Measurements from ENCODE around the gene GSS. TPM values are rescaled to one million over a fixed set of nuclear protein-coding genes. Genes with fewer than 3 reads are reported as not detected.
A peak's percentile ranks its signal among the peaks of the same experiment; 100 is the strongest.

Gene GSS
- total and polyA plus RNA-seq, 11 donors: 17.8 to 38.7 (median 27.6) TPM

GRCh38 chr20:34983995-34984735, 28.6 kb upstream of the GSS start:
- intact Hi-C loops (cut with DNase I): no loop called here
- Histone ChIP-seq H3K27me3 (no peaks in the 10 kb centered on the region), H3K27ac (peak overlapping the region in 9 of 12 donors; percentile 42 to 99 (median 79)), H3K4me1 (peaks cover 3 to 83% (median 47%) of the 10 kb centered on the region in 12 donors), H3K4me3 (no peak overlapping the region), H3K36me3 (peaks cover 0 to 34% (median 3%) of the 10 kb centered on the region in 9 donors), H3K9me3 (no peaks in the 10 kb centered on the region)
- no peak for ATAC-seq
- TF ChIP-seq CTCF (IDR thresholded peaks at IDR 0.05) (no peak), POLR2A (IDR thresholded peaks at IDR 0.05) (no peak)
- 26 to 39% (median 32%) methylated on average over 8 to 14 of the region's 14 CpGs for WGBS, 4 donors
- peak in 2 of 5 donors; percentile 15 to 28 for DNase-seq

GRCh38 chr20:34983089-34983820, 27.6 kb upstream of the GSS start:
- TF ChIP-seq POLR2A (IDR thresholded peaks at IDR 0.05) (no peak), CTCF (IDR thresholded peaks at IDR 0.05) (no peak)
- no peak for ATAC-seq
- peak overlapping the region in 2 of 12 donors; percentile 0 to 62 for H3K4me3 ChIP-seq
- no peaks in the 10 kb centered on the region for H3K9me3 ChIP-seq
- intact Hi-C loops (cut with DNase I): no loop called here
- 18 to 30% (median 23%) methylated on average over 5 of the region's 5 CpGs for WGBS, 4 donors
- peaks cover 0 to 27% (median 0%) of the 10 kb centered on the region in 9 donors for H3K36me3 ChIP-seq
- no peaks in the 10 kb centered on the region for H3K27me3 ChIP-seq
- H3K27ac ChIP-seq: peak overlapping the region in 10 of 12 donors; percentile 42 to 99 (median 77)
- peaks cover 3 to 75% (median 44%) of the 10 kb centered on the region in 12 donors for H3K4me1 ChIP-seq
- DNase-seq: peak in 1 of 5 donors; percentile 10

- Histone ChIP-seq H3K4me3 (peak overlapping the region in 5 of 12 donors; percentile 0 to 62 (median 13)), H3K4me1 (peaks cover 3 to 67% (median 36%) of the 10 kb centered on the region in 12 donors), H3K36me3 (peaks cover 0 to 19% (median 0%) of the 10 kb centered on the region in 9 donors), H3K27ac (peak overlapping the region; percentile 28 to 99 (median 73)), H3K27me3 (no peaks in the 10 kb centered on the region), H3K9me3 (no peaks in the 10 kb centered on the region)
- intact Hi-C loops (cut with DNase I): no loop called here
- ATAC-seq (no peak), DNase-seq (peak in 2 of 5 donors; percentile 24 to 31)
- TF ChIP-seq CTCF (IDR thresholded peaks at IDR 0.05) (no peak), POLR2A (IDR thresholded peaks at IDR 0.05) (no peak)
- WGBS, 4 donors: 55 to 63% (median 57%) methylated on average over 21 of the region's 21 CpGs
Observed at GRCh38 chr20:34982270-34983088, 26.9 kb upstream of the GSS start.

Measured in heart left ventricle (tissue), 16 donors.